Liver (tissue), 3 donors: ENCODE results near the gene ACP5.
"Not testable (repeated sequence)": the region's sequence is repeated elsewhere in the genome, so short reads cannot be mapped to it uniquely, and the experiment has no call there.

Experiments
- TF ChIP-seq, protein P1 (sequence below): fragments of 150-350 bp; IDR thresholded peaks from 2 replicates; pipeline ENCODE4 v1.5.1; 2017; ENCODE audit warnings: improper control_type of control experiment, low read depth, low read length; ENCODE audit not compliant: missing input control
- TF ChIP-seq, protein P2 (sequence below): IDR thresholded peaks from 2 replicates; pipeline ENCODE4 v1.6.1; 2016; ENCODE audit warnings: antibody characterized with exemption
- TF ChIP-seq, protein P3 (sequence below): IDR thresholded peaks from 2 replicates; pipeline ENCODE4 v1.6.1; 2016; ENCODE audit warnings: antibody characterized with exemption
- donor health status: healthy.
- donor health status: healthy.

DNA sequence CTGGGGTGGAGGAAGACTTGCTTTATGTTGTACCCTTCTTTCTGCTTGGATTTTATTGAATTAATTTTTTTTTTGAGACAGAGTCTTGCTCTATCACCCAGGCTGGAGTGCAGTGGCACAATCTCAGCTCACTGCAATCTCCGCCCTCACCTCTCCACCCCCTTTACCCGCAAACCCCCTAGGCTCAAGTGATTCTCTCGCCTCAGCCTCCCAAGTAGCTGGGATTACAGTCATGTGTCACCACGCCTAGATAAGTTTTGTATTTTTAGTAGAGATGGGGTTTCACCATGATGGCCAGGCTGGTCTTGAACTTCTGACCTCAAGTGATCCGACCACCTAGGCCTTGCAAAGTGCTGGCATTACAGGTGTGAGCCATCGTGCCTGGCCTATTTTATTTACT is 4.1 kb downstream of the ACP5 start:
- TF ChIP-seq, protein P1, sequence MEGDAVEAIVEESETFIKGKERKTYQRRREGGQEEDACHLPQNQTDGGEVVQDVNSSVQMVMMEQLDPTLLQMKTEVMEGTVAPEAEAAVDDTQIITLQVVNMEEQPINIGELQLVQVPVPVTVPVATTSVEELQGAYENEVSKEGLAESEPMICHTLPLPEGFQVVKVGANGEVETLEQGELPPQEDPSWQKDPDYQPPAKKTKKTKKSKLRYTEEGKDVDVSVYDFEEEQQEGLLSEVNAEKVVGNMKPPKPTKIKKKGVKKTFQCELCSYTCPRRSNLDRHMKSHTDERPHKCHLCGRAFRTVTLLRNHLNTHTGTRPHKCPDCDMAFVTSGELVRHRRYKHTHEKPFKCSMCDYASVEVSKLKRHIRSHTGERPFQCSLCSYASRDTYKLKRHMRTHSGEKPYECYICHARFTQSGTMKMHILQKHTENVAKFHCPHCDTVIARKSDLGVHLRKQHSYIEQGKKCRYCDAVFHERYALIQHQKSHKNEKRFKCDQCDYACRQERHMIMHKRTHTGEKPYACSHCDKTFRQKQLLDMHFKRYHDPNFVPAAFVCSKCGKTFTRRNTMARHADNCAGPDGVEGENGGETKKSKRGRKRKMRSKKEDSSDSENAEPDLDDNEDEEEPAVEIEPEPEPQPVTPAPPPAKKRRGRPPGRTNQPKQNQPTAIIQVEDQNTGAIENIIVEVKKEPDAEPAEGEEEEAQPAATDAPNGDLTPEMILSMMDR = not testable (repeated sequence)
- TF ChIP-seq, protein P2, sequence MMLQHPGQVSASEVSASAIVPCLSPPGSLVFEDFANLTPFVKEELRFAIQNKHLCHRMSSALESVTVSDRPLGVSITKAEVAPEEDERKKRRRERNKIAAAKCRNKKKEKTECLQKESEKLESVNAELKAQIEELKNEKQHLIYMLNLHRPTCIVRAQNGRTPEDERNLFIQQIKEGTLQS = not testable (repeated sequence)
- TF ChIP-seq, protein P3, sequence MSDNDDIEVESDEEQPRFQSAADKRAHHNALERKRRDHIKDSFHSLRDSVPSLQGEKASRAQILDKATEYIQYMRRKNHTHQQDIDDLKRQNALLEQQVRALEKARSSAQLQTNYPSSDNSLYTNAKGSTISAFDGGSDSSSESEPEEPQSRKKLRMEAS = not testable (repeated sequence)
